Neural progenitor cell (in vitro differentiated cells): ENCODE data around the gene SYT15.
"Not testable (repeated sequence)": the region's sequence is repeated elsewhere in the genome, so short reads cannot be mapped to it uniquely, and the experiment has no call there.

Experiments
- EZH2 ChIP-seq: fragments of 200-600 bp; sonication (generic); IDR thresholded peaks from 2 replicates; pipeline ENCODE4 v1.6.1; 2017; ENCODE audit warnings: antibody characterized with exemption, mild to moderate bottlenecking, moderate library complexity
- EZH2phosphoT487 ChIP-seq: fragments of 200-600 bp; sonication (generic); IDR thresholded peaks from 2 replicates; pipeline ENCODE4 v1.6.1; 2017; ENCODE audit warnings: antibody characterized with exemption
- TF ChIP-seq, protein P1 (sequence below): fragments of 200-600 bp; sonication (generic); IDR thresholded peaks from 2 replicates; pipeline ENCODE4 v1.5.1; 2017; ENCODE audit warnings: antibody characterized with exemption, mild to moderate bottlenecking

GRCh38 chr10:46573314-46573713 is 5.6 kb upstream of the SYT15 start:
- TF ChIP-seq, protein P1, sequence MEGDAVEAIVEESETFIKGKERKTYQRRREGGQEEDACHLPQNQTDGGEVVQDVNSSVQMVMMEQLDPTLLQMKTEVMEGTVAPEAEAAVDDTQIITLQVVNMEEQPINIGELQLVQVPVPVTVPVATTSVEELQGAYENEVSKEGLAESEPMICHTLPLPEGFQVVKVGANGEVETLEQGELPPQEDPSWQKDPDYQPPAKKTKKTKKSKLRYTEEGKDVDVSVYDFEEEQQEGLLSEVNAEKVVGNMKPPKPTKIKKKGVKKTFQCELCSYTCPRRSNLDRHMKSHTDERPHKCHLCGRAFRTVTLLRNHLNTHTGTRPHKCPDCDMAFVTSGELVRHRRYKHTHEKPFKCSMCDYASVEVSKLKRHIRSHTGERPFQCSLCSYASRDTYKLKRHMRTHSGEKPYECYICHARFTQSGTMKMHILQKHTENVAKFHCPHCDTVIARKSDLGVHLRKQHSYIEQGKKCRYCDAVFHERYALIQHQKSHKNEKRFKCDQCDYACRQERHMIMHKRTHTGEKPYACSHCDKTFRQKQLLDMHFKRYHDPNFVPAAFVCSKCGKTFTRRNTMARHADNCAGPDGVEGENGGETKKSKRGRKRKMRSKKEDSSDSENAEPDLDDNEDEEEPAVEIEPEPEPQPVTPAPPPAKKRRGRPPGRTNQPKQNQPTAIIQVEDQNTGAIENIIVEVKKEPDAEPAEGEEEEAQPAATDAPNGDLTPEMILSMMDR = not testable (repeated sequence)
- TF ChIP-seq EZH2, EZH2phosphoT487: not testable (repeated sequence)
